ENCODE data around the gene TEK.

DNA sequence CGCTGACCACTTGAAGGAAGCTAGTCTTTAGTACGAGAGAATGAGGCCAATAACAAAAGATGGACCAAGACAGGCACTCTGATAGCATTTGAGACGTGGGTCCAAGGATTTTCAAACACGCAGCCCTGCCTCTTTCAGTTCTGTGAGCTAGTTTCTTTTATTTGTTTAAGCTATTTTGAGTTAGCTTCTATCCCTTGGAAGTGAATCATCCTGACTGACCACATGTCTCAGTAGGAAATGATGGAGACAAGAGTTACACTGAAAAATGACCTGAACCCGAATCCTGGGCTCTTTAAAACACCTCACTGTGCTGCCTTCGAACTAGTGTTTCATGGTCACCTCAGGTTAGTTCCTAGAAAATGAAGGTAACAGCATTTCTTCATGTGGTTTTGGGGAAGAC lies 9.9 kb downstream of the TEK start:
- TF ChIP-seq, protein P1, sequence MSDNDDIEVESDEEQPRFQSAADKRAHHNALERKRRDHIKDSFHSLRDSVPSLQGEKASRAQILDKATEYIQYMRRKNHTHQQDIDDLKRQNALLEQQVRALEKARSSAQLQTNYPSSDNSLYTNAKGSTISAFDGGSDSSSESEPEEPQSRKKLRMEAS (IDR thresholded peaks at IDR 0.05; ENCODE audit: low read depth, low read length) = no peak
- TF ChIP-seq, protein P2, sequence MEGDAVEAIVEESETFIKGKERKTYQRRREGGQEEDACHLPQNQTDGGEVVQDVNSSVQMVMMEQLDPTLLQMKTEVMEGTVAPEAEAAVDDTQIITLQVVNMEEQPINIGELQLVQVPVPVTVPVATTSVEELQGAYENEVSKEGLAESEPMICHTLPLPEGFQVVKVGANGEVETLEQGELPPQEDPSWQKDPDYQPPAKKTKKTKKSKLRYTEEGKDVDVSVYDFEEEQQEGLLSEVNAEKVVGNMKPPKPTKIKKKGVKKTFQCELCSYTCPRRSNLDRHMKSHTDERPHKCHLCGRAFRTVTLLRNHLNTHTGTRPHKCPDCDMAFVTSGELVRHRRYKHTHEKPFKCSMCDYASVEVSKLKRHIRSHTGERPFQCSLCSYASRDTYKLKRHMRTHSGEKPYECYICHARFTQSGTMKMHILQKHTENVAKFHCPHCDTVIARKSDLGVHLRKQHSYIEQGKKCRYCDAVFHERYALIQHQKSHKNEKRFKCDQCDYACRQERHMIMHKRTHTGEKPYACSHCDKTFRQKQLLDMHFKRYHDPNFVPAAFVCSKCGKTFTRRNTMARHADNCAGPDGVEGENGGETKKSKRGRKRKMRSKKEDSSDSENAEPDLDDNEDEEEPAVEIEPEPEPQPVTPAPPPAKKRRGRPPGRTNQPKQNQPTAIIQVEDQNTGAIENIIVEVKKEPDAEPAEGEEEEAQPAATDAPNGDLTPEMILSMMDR (IDR thresholded peaks at IDR 0.05; ENCODE audit: low read depth, low read length) = no peak
- TF ChIP-seq POLR2A (IDR thresholded peaks at IDR 0.05; ENCODE audit: extremely low read depth, insufficient read length) = no peak
